ENCODE results near the gene MVD. TPM values are rescaled to one million over a fixed set of nuclear protein-coding genes. Genes with fewer than 3 reads are reported as not detected.

MVD gene
- total and polyA plus RNA-seq, 2 of the 13 experiments (the other 11 are each of a cell fraction or from before 2014, with no cell fraction given) = 28.1 to 187 TPM

GRCh38 chr16:88676502-88677242 is 13.8 kb upstream of the MVD start (continued):
- no peak for TF ChIP-seq SNAPC4 (CRISPR knock-in tag; IDR thresholded peaks at IDR 0.05)
- TF ChIP-seq AGO2 (optimal IDR thresholded peaks at IDR 0.05; ENCODE audit: low read depth, low read length) = peak; percentile 53
- no peak for TF ChIP-seq DMTF1 (CRISPR knock-in tag; IDR thresholded peaks at IDR 0.05)
- TF ChIP-seq HINFP (CRISPR knock-in tag; IDR thresholded peaks at IDR 0.05; ENCODE audit: low read depth) = no peak
- no peak for TF ChIP-seq HMGXB3 (CRISPR knock-in tag; IDR thresholded peaks at IDR 0.05; ENCODE audit: borderline replicate concordance)
- TF ChIP-seq RBM39 (IDR thresholded peaks at IDR 0.05; ENCODE audit: low read depth, low read length, poor library complexity, severe bottlenecking) = no peak
- TF ChIP-seq IKZF1 (IDR thresholded peaks at IDR 0.05) = no peak
- no peak for TF ChIP-seq FOXA3 (CRISPR knock-in tag; IDR thresholded peaks at IDR 0.05)
- TF ChIP-seq DMAP1 (CRISPR knock-in tag; IDR thresholded peaks at IDR 0.05) = no peak
- TF ChIP-seq ZNF766 (CRISPR knock-in tag; IDR thresholded peaks at IDR 0.05; ENCODE audit: borderline replicate concordance) = no peak
- no peak for TF ChIP-seq NFE2L1 (CRISPR knock-in tag; IDR thresholded peaks at IDR 0.05; ENCODE audit: borderline replicate concordance)

All from HepG2 (cell line).